Gastroesophageal sphincter (tissue), 3 donors: ENCODE data around the gene NAP1L1.

Experiments
- POLR2A ChIP-seq, 2 donors: fragments of 450-650 bp; IDR thresholded peaks; one replicate each; pipeline ENCODE4 v1.6.1; 2017; ENCODE audit warnings: antibody characterized with exemption in 2 of 2, mild to moderate bottlenecking in 2 of 2, moderate library complexity in 1 of 2
- TF ChIP-seq, protein P1 (sequence below), 4 experiments: fragments of 200-600 bp in 2 of 4; fragments of 450-650 bp in 2 of 4; sonication (generic) in 1 of 4; IDR thresholded peaks; one replicate each; pipeline ENCODE4 v1.5.1; 2017 to 2019; ENCODE audit warnings: antibody characterized with exemption in 4 of 4, mild to moderate bottlenecking in 2 of 4, moderate library complexity in 2 of 4

- TF ChIP-seq, protein P1, sequence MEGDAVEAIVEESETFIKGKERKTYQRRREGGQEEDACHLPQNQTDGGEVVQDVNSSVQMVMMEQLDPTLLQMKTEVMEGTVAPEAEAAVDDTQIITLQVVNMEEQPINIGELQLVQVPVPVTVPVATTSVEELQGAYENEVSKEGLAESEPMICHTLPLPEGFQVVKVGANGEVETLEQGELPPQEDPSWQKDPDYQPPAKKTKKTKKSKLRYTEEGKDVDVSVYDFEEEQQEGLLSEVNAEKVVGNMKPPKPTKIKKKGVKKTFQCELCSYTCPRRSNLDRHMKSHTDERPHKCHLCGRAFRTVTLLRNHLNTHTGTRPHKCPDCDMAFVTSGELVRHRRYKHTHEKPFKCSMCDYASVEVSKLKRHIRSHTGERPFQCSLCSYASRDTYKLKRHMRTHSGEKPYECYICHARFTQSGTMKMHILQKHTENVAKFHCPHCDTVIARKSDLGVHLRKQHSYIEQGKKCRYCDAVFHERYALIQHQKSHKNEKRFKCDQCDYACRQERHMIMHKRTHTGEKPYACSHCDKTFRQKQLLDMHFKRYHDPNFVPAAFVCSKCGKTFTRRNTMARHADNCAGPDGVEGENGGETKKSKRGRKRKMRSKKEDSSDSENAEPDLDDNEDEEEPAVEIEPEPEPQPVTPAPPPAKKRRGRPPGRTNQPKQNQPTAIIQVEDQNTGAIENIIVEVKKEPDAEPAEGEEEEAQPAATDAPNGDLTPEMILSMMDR (IDR thresholded peaks at IDR 0.05): no peak
- TF ChIP-seq POLR2A (IDR thresholded peaks at IDR 0.05): no peak
These were observed 86.8 kb downstream of the NAP1L1 start for GRCh38 chr12:75997658-75998057.
